Putamen (tissue), 1 donor: ENCODE measurements around the gene PGPEP1.

Experiments used
- DNase-seq: peaks from one replicate; pipeline ENCODE4 v3.0.0-alpha.2; 2016; ENCODE audit warnings: low spot score

The PGPEP1 gene

GRCh38 chr19:18340190-18340989 is at the start of gene PGPEP1:
Gene PGPEP1, plus strand, starts transcription at chr19:18340598. Its CDS starts 84 bp downstream, at chr19:18340682.
- DNase-seq: peak; percentile 68

- DNase-seq: no peak
These were observed 49.3 kb upstream of the PGPEP1 start for GRCh38 chr19:18291019-18291524.

- peak; percentile 75 for DNase-seq
These were observed 48.6 kb upstream of the PGPEP1 start for GRCh38 chr19:18291590-18292461.

GRCh38 chr19:18292462-18292809 is 48.0 kb upstream of the PGPEP1 start:
- DNase-seq: no peak

GRCh38 chr19:18292810-18293641 is 47.4 kb upstream of the PGPEP1 start:
- no peak for DNase-seq

- DNase-seq: no peak
These were observed 46.5 kb upstream of the PGPEP1 start for GRCh38 chr19:18293642-18294466.

GRCh38 chr19:18294467-18294864 is 45.9 kb upstream of the PGPEP1 start:
- no peak for DNase-seq

- no peak for DNase-seq
These were observed 45.4 kb upstream of the PGPEP1 start for GRCh38 chr19:18295034-18295451.

GRCh38 chr19:18297308-18297707 is 43.1 kb upstream of the PGPEP1 start:
- DNase-seq: no peak

GRCh38 chr19:18298601-18299000 is 41.8 kb upstream of the PGPEP1 start:
- DNase-seq: no peak

GRCh38 chr19:18299654-18300053 is 40.7 kb upstream of the PGPEP1 start:
- no peak for DNase-seq

- no peak for DNase-seq
These were observed 39.3 kb upstream of the PGPEP1 start for GRCh38 chr19:18300930-18301717.

- DNase-seq: no peak
These were observed 38.7 kb upstream of the PGPEP1 start for GRCh38 chr19:18301718-18302111.

- no peak for DNase-seq
These were observed 36.3 kb upstream of the PGPEP1 start for GRCh38 chr19:18304208-18304457.

- peak; percentile 85 for DNase-seq
These were observed 35.7 kb upstream of the PGPEP1 start for GRCh38 chr19:18304458-18305310.

GRCh38 chr19:18306209-18306887 is 34.0 kb upstream of the PGPEP1 start:
- DNase-seq: no peak

GRCh38 chr19:18306888-18307260 is 33.5 kb upstream of the PGPEP1 start:
- no peak for DNase-seq

- no peak for DNase-seq
These were observed 33.1 kb upstream of the PGPEP1 start for GRCh38 chr19:18307271-18307681.
